HAP-1 (cell line): ENCODE results near the gene RNASET2.

ENCODE experiments used
- DNase-seq, 2 experiments: peaks; one replicate each; pipeline ENCODE4 v3.0.0-alpha.2; 2016 to 2020; ENCODE audit warnings: low spot score in 2 of 2
- H3K27me3 ChIP-seq: fragments of 250-450 bp; sonication (Bioruptor Pico); 2 replicates; pipeline ENCODE4 v1.5.1; 2020; ENCODE audit warnings: low read depth, mild to moderate bottlenecking, moderate library complexity
- H3K36me3 ChIP-seq: fragments of 250-450 bp; sonication (Bioruptor Pico); replicated peaks from 2 replicates; pipeline ENCODE4 v1.5.1; 2020; ENCODE audit warnings: mild to moderate bottlenecking
- H3K4me1 ChIP-seq: fragments of 250-450 bp; sonication (Bioruptor Pico); 2 replicates; pipeline ENCODE4 v1.5.1; 2020; ENCODE audit warnings: mild to moderate bottlenecking
- H3K4me3 ChIP-seq: fragments of 250-450 bp; sonication (Bioruptor Pico); 2 replicates; pipeline ENCODE4 v1.5.1; 2020; ENCODE audit warnings: mild to moderate bottlenecking, moderate library complexity
- H3K9me3 ChIP-seq: fragments of 250-450 bp; sonication (Bioruptor Pico); 2 replicates; pipeline ENCODE4 v1.5.1; 2020; ENCODE audit warnings: mild to moderate bottlenecking, moderate library complexity
- in situ Hi-C: fragments of 300-500 bp; cut with MboI; formaldehyde crosslinking; loops from 3 replicates; pipeline ENCODE4 v1.14.3; 2020; ENCODE audit warnings: low sequenced_read_pairs, inconsistent platforms, mixed read lengths

The RNASET2 gene

DNA sequence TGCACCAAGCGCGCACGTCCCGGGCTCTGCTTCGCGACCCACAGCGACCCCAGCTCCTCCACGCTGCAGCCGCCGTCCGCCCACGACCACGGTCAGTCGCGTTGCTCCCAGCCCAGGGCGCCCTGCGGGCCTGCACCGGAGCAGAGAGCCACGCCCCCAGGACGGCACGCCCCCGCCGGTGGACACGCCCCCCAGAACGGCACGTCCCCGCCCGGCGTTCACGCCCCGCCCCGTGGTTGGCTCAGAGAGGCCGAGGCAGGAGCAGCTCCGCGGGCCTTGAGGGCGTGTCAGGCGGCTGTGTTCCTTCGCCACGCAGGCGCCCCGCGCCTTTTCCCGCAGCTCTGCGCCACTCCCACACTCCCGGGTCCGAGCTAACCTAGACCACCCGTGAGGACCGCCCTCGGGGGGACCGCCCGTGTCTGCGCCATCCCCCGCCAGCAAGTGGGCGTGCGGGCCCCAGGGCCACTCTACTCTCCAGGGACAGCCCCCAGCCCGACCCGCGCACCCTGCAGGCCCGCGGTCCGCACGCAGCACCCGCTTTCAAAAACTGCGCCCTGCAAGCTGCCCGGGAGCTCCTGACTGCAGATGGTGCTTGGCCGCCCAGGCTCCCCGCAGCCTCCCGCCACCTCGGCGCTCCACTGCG lies at the start of gene RNASET2:
TSS of gene RNASET2 (minus strand) at position 107 of the 643 bp plus-strand sequence. CDS start 368 bp downstream, outside the sequence.
- Histone ChIP-seq H3K36me3 (no peaks in the 10 kb centered on the region), H3K4me3 (peak within 1 kb of the TSS; percentile 74), H3K27me3 (no peaks in the 10 kb centered on the region), H3K9me3 (no peaks in the 10 kb centered on the region), H3K4me1 (peaks cover 13% of the 10 kb centered on the region)
- in situ Hi-C loops: loop anchor here (10.0 kb wide), 1 partner anchor 172 kb away; no protein-coding TSS in a partner anchor
- DNase-seq: peak; percentile 64 to 99

GRCh38 chr6:167005350-167006159 lies 49.2 kb upstream of the RNASET2 start:
- Histone ChIP-seq H3K9me3 (no peaks in the 10 kb centered on the region), H3K4me3 (no peak overlapping the region), H3K27me3 (no peaks in the 10 kb centered on the region), H3K36me3 (peaks cover 64% of the 10 kb centered on the region), H3K4me1 (peaks cover 8% of the 10 kb centered on the region)
- peak in 1 of 2 experiments; percentile 63 for DNase-seq
- in situ Hi-C loops: no loop called here

- Histone ChIP-seq H3K4me3 (peak overlapping the region; percentile 2), H3K36me3 (peaks cover 40% of the 10 kb centered on the region), H3K27me3 (no peaks in the 10 kb centered on the region), H3K9me3 (no peaks in the 10 kb centered on the region), H3K4me1 (peaks cover 8% of the 10 kb centered on the region)
- no peak for DNase-seq
- in situ Hi-C loops: no loop called here
These were observed 44.4 kb upstream of the RNASET2 start for GRCh38 chr6:167000759-167001158.

GRCh38 chr6:166999884-167000253 lies 43.5 kb upstream of the RNASET2 start:
- in situ Hi-C loops: no loop called here
- H3K4me3 ChIP-seq: peak overlapping the region; percentile 79
- H3K9me3 ChIP-seq: no peaks in the 10 kb centered on the region
- DNase-seq: no peak
- H3K36me3 ChIP-seq: peaks cover 35% of the 10 kb centered on the region
- H3K4me1 ChIP-seq: peaks cover 5% of the 10 kb centered on the region
- no peaks in the 10 kb centered on the region for H3K27me3 ChIP-seq

DNA sequence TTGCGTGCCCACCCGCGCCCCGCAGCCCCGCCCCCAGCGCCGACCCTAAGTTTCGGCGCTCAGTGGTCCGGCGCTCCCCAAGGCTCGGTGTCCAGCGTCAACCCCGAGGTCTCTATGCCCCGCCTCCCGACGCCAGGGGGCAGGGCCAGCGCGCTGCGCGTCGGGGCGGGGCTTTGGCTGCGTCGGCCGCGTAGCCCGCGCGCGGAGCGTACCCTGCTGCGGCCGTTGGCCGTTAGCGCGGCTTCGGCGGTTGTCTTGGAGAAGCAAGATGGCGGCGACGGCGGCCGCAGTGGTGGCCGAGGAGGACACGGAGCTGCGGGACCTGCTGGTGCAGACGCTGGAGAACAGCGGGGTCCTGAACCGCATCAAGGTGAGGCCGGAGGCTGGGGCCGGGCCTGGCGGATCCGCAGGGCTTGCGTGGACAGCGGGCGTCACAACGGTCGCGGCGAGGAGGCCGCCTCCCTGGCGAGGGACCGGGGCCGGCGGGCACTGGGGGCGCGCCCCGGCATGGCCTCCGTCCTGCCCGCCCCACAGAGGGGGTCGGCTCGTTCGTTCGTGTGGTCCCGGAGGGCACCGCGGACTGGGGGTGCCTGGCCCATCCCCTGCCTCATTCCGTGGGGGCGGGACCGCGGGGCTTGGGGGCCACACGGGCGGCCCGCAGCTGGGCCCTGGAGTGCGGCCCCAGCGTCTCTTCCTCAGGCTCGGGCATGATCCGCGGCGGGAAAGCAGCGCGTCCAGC lies 43.0 kb upstream of the RNASET2 start, which contains the start of gene CEP43:
TSS of gene CEP43 (plus strand) at position 253 of the 739 bp plus-strand sequence. CDS start at position 269, 16 bp downstream.
- Histone ChIP-seq H3K36me3 (peaks cover 29% of the 10 kb centered on the region), H3K9me3 (no peaks in the 10 kb centered on the region), H3K27me3 (no peaks in the 10 kb centered on the region), H3K4me1 (peaks cover 5% of the 10 kb centered on the region; the same call in 1 of the 2 replicates), H3K4me3 (peak within 1 kb of the TSS; percentile 89)
- in situ Hi-C loops: no loop called here
- DNase-seq: peak; percentile 89 to 95

- H3K4me3 ChIP-seq: peak overlapping the region; percentile 89
- H3K36me3 ChIP-seq: peaks cover 22% of the 10 kb centered on the region
- peaks cover 5% of the 10 kb centered on the region; the same call in 1 of the 2 replicates for H3K4me1 ChIP-seq
- in situ Hi-C loops: no loop called here
- no peak for DNase-seq
- H3K9me3 ChIP-seq: no peaks in the 10 kb centered on the region
- no peaks in the 10 kb centered on the region for H3K27me3 ChIP-seq
These were observed 42.1 kb upstream of the RNASET2 start for GRCh38 chr6:166998256-166999144.

- Histone ChIP-seq H3K4me3 (peak overlapping the region; percentile 89), H3K27me3 (no peaks in the 10 kb centered on the region), H3K4me1 (peaks cover 5% of the 10 kb centered on the region; the same call in 1 of the 2 replicates), H3K36me3 (peaks cover 22% of the 10 kb centered on the region), H3K9me3 (no peaks in the 10 kb centered on the region)
- peak; percentile 60 to 79 for DNase-seq
- in situ Hi-C loops: no loop called here
These were observed 41.5 kb upstream of the RNASET2 start for GRCh38 chr6:166997768-166998255.

GRCh38 chr6:166997348-166997747 lies 41.0 kb upstream of the RNASET2 start:
- H3K4me1 ChIP-seq: peaks cover 3% of the 10 kb centered on the region; the same call in 1 of the 2 replicates
- no peak for DNase-seq
- no peaks in the 10 kb centered on the region for H3K27me3 ChIP-seq
- no peaks in the 10 kb centered on the region for H3K9me3 ChIP-seq
- in situ Hi-C loops: no loop called here
- H3K36me3 ChIP-seq: peaks cover 17% of the 10 kb centered on the region
- H3K4me3 ChIP-seq: no peak overlapping the region

- Histone ChIP-seq H3K27me3 (no peaks in the 10 kb centered on the region), H3K4me1 (peaks cover 2% of the 10 kb centered on the region; the same call in 1 of the 2 replicates), H3K36me3 (peaks cover 10% of the 10 kb centered on the region), H3K9me3 (no peaks in the 10 kb centered on the region), H3K4me3 (no peak overlapping the region)
- no peak for DNase-seq
- in situ Hi-C loops: no loop called here
These were observed 40.1 kb upstream of the RNASET2 start for GRCh38 chr6:166996406-166996805.

GRCh38 chr6:166989427-166990032 lies 33.2 kb upstream of the RNASET2 start:
- H3K4me1 ChIP-seq: peaks cover 15% of the 10 kb centered on the region
- DNase-seq: no peak
- in situ Hi-C loops: no loop called here

GRCh38 chr6:166988674-166989201 lies 32.4 kb upstream of the RNASET2 start:
- Histone ChIP-seq H3K4me3 (no peak overlapping the region), H3K36me3 (peaks cover 14% of the 10 kb centered on the region), H3K4me1 (peaks cover 15% of the 10 kb centered on the region), H3K27me3 (no peaks in the 10 kb centered on the region), H3K9me3 (0 out of 2 replicates have a peak, but pooled peaks cover 5% of the 10 kb centered on the region)
- DNase-seq: peak; percentile 74 to 91
- in situ Hi-C loops: no loop called here

More at GRCh38 chr6:166989427-166990032, 33.2 kb upstream of the RNASET2 start:
- 0 out of 2 replicates have a peak, but pooled peaks cover 4% of the 10 kb centered on the region for H3K9me3 ChIP-seq
- H3K36me3 ChIP-seq: peaks cover 12% of the 10 kb centered on the region
- no peaks in the 10 kb centered on the region for H3K27me3 ChIP-seq
- H3K4me3 ChIP-seq: no peak overlapping the region

DNA sequence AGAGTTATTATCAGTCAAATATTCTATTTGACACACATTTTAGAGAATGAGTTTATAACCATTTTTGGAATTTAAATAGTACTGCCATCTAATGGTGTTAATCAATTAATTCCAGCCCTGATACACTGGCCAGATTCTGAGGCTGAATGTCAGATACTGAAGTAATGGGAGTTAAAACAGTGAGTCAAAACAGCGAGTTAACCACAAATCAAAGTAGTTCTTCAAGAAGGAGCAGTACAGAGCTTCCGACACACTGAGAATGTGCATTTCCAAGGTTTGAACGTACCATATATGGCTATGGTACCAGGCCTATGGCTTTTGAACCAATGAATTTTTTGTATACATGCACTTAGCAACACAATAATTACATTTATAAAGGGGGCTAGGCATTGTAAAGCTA lies 31.6 kb upstream of the RNASET2 start:
- peaks cover 15% of the 10 kb centered on the region for H3K4me1 ChIP-seq
- no peak overlapping the region for H3K4me3 ChIP-seq
- in situ Hi-C loops: no loop called here
- no peaks in the 10 kb centered on the region for H3K27me3 ChIP-seq
- no peak for DNase-seq
- 0 out of 2 replicates have a peak, but pooled peaks cover 6% of the 10 kb centered on the region for H3K9me3 ChIP-seq
- peaks cover 15% of the 10 kb centered on the region for H3K36me3 ChIP-seq
